NCI-H2227 treated with DMSO at 0.1 percent for 48 hours (cell line): Measurements from ENCODE around the gene PRR33.

Experiments
- DNase-seq: peaks from one replicate; lab custom pipeline; 2025; lab: John Stamatoyannopoulos, UW

Gene PRR33

GRCh38 chr11:1862588-1863351 lies 28.9 kb downstream of the PRR33 start:
- no peak for DNase-seq

- DNase-seq = no peak
Measured at GRCh38 chr11:1861435-1862411, 30.0 kb downstream of the PRR33 start.

- DNase-seq = no peak
Measured at GRCh38 chr11:1860108-1860507, 31.6 kb downstream of the PRR33 start.

- no peak for DNase-seq
Measured at GRCh38 chr11:1859004-1859403, 32.7 kb downstream of the PRR33 start.

DNA sequence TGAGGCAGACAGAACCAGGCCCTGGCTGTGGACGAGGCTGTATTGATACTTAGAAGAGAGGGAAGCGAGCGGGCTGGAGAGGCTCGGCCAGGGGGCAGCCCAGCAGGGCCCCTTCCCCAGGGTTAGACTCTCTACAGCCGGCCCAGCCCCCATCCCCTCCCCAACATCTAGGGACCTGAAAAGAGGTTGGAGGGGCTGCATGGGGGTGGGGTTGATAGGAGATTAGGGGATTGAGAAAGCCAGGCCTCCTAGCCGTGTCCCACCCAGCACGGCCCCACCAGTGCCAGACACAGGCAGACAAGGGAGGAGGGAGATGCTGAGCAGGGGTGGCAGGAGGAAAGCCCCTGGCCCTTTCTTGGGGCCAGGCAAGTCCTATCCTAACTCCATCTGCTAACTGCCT lies 33.1 kb downstream of the PRR33 start:
- no peak for DNase-seq

GRCh38 chr11:1858154-1858553 lies 33.5 kb downstream of the PRR33 start:
- DNase-seq = no peak

- DNase-seq = no peak
Measured at GRCh38 chr11:1857064-1857463, 34.6 kb downstream of the PRR33 start.

DNA sequence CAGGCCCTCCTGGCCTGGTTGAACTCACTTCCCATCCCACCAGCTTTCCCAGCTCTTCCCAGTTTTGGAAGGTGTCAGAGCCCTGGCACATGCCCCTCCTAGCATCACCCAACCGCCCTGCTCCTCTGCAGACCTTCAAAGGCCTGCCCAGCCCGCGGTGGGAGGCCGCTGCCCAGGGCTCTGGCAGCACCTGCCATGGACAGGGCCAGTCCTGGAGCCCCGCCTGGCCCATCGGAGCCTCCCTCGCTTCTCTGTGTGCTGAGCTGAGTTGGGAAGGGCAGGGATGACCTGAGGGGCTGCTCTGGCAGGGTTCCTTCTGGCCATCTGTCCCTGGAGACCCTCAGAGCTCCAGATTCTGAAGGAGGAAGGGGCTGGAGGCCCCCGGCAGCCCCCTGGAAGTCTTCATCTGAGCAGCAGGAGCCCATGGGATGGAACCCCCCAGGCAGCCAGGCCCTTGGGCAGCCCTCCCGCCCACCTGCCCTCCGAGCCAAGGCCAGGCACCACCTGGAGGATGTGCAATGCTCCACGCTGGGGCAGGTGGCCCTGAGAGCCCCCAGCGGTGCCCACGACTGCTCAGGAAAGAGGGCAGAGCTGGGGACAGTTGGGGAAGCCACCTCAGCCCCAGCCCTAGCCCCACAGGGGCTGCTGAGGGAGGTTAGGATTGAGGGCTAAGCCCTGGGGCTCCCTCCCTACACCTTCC lies 35.2 kb downstream of the PRR33 start:
- DNase-seq = no peak

DNA sequence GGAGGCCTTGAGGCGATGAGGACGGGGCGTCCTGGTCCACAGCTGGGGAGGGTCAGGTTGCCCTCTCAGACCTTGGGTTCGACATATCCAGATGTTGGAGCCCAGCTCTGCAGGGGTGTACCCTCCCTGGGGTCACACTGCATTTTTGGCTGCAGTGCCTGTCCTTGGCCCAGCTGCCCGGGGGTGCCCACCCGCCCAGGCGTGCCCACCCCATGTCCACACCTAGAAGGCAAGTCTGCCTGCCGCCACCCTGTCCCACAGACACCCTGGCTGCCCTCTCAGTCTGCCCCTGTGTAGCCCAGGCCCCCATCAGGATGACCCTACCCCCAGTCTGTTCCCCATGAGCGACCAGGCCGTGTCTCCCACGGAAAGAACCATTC lies 35.8 kb downstream of the PRR33 start:
- no peak for DNase-seq

GRCh38 chr11:1854949-1855885 lies 36.5 kb downstream of the PRR33 start:
- DNase-seq = no peak

DNA sequence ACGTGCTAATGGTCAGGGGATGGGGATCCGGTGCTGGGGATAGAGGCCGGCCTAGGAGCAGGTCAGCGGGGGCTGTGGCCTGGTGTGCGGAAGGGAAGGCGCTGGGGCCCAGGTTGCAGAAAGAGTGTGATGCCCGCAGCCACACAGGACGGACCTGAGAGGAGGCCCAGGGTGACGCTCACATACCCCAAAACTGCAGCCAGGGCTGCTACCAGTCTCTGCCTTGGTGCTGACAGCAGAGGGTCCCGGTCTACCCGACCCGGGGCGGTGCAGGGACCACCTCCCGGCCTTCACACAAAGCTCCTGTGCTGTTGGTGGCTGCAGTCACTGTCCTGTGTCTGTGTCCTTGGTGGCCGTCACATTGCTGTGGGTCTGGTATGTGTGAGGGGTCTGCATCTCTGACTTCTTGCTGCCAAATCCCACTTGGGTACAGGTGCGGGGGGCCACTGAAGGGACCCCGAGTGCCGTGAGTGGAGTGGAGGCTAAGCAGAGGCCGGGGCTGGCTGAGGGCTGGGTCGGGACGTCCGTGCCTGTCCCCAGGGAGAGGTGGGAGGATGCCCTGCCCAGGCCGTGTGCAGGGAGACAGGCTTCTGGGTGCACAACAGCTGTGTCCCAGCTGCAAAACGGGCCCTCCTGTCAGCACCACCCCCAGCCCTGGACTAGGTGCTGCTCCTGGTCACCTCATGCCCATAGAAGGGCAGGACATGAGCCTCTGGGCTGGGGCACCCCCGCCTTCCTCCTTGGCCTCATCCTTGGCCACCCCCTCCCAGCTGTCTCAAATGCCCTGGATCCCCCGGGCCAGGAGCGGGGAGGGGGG lies 37.4 kb downstream of the PRR33 start:
- DNase-seq = no peak

DNA sequence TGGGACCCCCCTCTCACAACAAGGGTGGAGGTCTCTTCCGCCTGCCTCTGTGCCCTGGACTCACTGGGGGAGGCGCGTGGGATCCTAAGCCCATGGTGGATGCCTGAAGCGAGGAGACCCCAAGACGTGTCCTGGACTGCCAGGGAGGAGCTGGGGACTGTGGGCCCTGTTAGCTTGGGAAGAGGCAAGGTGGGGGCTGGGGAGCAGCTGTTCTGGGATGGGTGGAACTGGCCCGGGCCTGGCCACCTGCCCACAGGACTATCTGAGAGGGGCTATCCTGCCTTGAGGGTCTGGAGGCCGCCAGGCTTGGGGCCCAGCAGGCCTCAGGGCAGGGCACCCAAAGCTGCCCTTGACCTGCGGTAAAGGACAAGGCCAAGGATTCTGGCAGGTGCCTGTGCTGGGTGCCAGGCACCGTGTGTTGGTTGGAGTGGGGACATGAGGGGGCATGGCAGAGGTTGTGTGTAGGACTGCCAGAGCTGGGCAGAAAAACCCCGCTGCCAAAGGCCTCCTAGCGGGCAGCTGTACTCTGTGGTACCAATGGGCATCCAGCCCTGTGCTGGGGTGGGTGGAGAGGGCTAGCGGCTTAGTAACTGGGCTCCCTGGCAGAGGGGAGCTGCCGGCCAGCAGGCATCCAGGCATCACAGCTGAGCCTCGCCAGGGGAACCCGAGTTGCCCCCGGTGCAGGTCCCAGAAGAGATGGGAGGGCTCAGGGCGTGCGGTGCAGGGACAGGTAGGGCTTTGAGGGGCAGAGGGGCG lies 38.1 kb downstream of the PRR33 start:
- DNase-seq = no peak

DNA sequence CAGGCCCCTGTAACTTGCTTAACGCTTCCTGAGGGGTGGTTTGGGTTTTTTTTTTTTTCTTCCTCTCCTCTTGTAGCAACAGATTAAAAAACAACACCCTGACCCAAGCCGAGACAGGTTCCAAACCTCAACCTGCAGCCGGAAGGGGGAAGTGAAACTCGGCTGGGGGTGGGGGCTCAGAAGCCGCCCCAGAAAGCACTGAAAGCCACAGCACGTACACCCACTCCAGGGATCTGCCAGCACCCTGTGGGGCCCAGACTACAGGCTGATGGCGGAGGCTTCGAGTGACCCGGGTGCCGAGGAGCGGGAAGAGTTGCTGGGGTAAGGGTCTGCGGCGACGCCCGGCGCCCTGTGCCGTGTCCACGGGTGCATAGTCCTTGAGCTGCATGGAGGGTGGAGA lies 38.8 kb downstream of the PRR33 start, which contains the start of gene LSP1:
Gene LSP1, plus strand, starts transcription at position 208 of the 400 bp plus-strand sequence. Its CDS starts 61 bp downstream, at position 269.
- no peak for DNase-seq

- DNase-seq = no peak
Measured at GRCh38 chr11:1852271-1852876, 39.3 kb downstream of the PRR33 start.

- no peak for DNase-seq
Measured at GRCh38 chr11:1851468-1852180, 40.1 kb downstream of the PRR33 start.

DNA sequence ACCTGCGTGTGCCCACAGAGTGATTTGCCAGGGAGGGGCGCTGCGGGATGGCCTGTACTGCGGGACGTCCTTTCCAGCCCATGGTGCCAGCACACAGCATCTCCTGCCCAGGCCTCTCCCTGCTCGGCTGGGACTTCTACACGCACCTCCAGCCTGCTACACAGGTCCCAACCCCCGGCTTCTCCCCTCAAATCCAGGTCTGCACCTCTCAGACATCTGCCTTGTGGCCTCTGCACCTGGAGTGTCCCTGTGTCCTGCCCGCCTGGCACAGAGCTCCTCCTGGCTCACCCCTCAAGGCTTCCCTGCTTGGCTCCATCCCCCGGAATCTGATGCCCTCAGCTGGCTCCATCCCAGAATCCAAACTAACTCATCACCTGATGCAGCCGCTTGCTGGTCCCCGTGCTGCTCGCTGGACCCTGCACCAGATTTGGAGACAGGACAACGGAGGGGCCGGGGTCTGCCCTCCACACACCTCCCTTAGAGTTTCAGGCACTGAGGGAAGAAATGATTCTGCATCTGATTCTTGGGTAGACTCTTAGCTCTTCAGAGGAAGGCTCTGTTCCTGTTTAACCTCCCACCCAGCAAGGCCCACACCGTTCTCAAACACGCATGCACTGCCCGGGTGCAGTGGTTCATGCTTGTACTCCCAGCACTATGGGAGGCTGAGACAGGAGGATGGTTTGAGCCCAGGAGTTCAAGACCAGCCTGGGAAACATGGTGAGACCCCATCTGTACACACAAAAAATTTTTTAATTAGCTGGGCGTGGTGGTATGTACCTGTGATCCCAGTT lies 42.9 kb downstream of the PRR33 start:
- no peak for DNase-seq

- no peak for DNase-seq
Measured at GRCh38 chr11:1847926-1848639, 43.6 kb downstream of the PRR33 start.
